HL-60/S4 treated with phorbol 12-myristate 13-acetate at 8.2 ng/mL for 4 days and 3 days (cell line): ENCODE data around the gene RILPL1.
"Not testable (repeated sequence)": the region's sequence is repeated elsewhere in the genome, so short reads cannot be mapped to it uniquely, and the experiment has no call there.

Experiments
- in situ Hi-C: fragments of 300-500 bp; cut with MboI; formaldehyde crosslinking; loops from 2 replicates; pipeline ENCODE4 v1.15.0; 2022; ENCODE audit warnings: low sequenced_read_pairs

RILPL1 gene

GRCh38 chr12:123471374-123472068 lies 62.0 kb downstream of the RILPL1 start:
- in situ Hi-C loops = no loop called here

GRCh38 chr12:123469978-123470377 lies 63.5 kb downstream of the RILPL1 start:
- in situ Hi-C loops = no loop called here

- in situ Hi-C loops = no loop called here
Observed at GRCh38 chr12:123468786-123469185, 64.7 kb downstream of the RILPL1 start.

GRCh38 chr12:123465084-123465483 lies 68.4 kb downstream of the RILPL1 start:
- in situ Hi-C loops = no loop called here

GRCh38 chr12:123463174-123463573 lies 70.3 kb downstream of the RILPL1 start:
- in situ Hi-C loops = not testable (repeated sequence)

GRCh38 chr12:123457980-123458779 lies 75.3 kb downstream of the RILPL1 start, which contains the start of gene SNRNP35:
Gene SNRNP35, plus strand, starts transcription at chr12:123458139. Its CDS starts 7,402 bp downstream, at chr12:123465541.
- in situ Hi-C loops = no loop called here

- in situ Hi-C loops = no loop called here
Observed at GRCh38 chr12:123453165-123453564, 80.4 kb downstream of the RILPL1 start.

- in situ Hi-C loops = not testable (repeated sequence)
Observed at GRCh38 chr12:123452276-123452550, 81.3 kb downstream of the RILPL1 start.

GRCh38 chr12:123450636-123451035 lies 82.9 kb downstream of the RILPL1 start:
- in situ Hi-C loops = no loop called here

- in situ Hi-C loops = no loop called here
Observed at GRCh38 chr12:123449856-123450255, 83.7 kb downstream of the RILPL1 start.

- in situ Hi-C loops = no loop called here
Observed at GRCh38 chr12:123449249-123449733, 84.2 kb downstream of the RILPL1 start.

GRCh38 chr12:123446333-123446713 lies 87.2 kb downstream of the RILPL1 start:
- in situ Hi-C loops = no loop called here

GRCh38 chr12:123445388-123446332 lies 87.9 kb downstream of the RILPL1 start:
- in situ Hi-C loops = no loop called here

- in situ Hi-C loops = no loop called here
Observed at GRCh38 chr12:123444092-123445026, 89.2 kb downstream of the RILPL1 start.

- in situ Hi-C loops = no loop called here
Observed at GRCh38 chr12:123442774-123443173, 90.7 kb downstream of the RILPL1 start.

- in situ Hi-C loops = no loop called here
Observed at GRCh38 chr12:123441523-123442164, 91.9 kb downstream of the RILPL1 start.

- in situ Hi-C loops = no loop called here
Observed at GRCh38 chr12:123436017-123436964, 97.2 kb downstream of the RILPL1 start, which contains the start of gene RILPL2. Gene RILPL2, minus strand, starts transcription at chr12:123436684. Its CDS starts 264 bp downstream, at chr12:123436420.

- in situ Hi-C loops = no loop called here
Observed at GRCh38 chr12:123435636-123436016, 97.9 kb downstream of the RILPL1 start.
